ENCODE data around the gene CSTB.

- TF ChIP-seq POLR2AphosphoS5 (IDR thresholded peaks at IDR 0.05; ENCODE audit: low read depth, low read length) = no peak; the same call in 1 of the 2 replicates
- no peak for TF ChIP-seq REST (IDR thresholded peaks at IDR 0.05; ENCODE audit: insufficient read depth in 1 of 2, low read depth in 2 of 2, low read length in 2 of 2)
Measured at GRCh38 chr21:43763901-43764523, 12.1 kb downstream of the CSTB start.
